ENCODE data around the gene CNTNAP2.
A peak's percentile ranks its signal among the peaks of the same experiment; 100 is the strongest.
"Not testable (repeated sequence)": the region's sequence is repeated elsewhere in the genome, so short reads cannot be mapped to it uniquely, and the experiment has no call there.

The CNTNAP2 gene

GRCh38 chr7:147114525-147114924, 997.9 kb downstream of the CNTNAP2 start:
- DNase-seq = not testable (repeated sequence)

GRCh38 chr7:147136352-147136751, 1019.8 kb downstream of the CNTNAP2 start:
- no peak for DNase-seq
- no peak for ATAC-seq

More at GRCh38 chr7:147114525-147114924, 997.9 kb downstream of the CNTNAP2 start:
- ATAC-seq = not testable (repeated sequence)

GRCh38 chr7:147145194-147145593, 1028.6 kb downstream of the CNTNAP2 start:
- ATAC-seq = no peak

DNA sequence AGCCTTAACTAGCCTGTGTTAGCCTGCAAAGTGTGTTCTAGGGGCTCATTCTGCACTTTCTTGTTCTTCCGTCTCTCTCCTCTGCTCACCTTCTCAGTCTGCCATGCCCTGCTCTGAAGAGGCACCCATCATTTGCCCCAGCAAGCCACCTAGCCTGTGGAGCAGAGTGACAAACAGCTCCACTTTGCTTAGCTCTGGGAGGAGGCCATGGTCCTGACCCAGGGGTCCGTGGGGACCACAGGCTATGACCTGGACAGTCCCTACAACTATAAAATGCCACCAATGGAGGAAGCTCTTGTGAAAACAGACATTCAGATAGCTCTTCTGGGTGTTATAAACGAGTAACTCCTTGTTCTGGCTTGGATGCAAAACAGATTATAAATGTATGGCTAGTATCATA, 1029.6 kb downstream of the CNTNAP2 start:
- ATAC-seq = no peak
- DNase-seq = no peak

More at GRCh38 chr7:147145194-147145593, 1028.6 kb downstream of the CNTNAP2 start:
- DNase-seq = no peak

DNA sequence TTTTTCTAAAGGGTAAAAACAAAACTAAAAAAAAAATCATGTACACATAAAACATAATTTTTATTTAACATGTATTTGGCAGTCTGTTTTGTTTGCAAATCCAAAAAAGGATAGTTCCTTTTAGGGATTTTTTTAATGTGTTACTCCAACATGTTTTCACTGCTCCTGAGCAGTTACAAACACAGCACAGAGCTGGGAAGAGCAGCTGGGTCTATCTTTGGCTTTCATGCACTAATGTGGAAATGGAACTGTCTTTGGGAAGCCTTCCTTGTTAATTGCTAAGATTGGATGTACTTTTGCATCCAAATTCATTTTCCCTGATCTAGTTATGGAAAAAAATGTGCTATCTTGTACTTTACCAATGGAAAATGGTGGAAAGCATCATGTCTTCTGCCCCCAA, 1035.1 kb downstream of the CNTNAP2 start:
- DNase-seq (no peak), ATAC-seq (no peak)

GRCh38 chr7:147153571-147153970, 1037.0 kb downstream of the CNTNAP2 start:
- ATAC-seq (no peak), DNase-seq (no peak)

DNA sequence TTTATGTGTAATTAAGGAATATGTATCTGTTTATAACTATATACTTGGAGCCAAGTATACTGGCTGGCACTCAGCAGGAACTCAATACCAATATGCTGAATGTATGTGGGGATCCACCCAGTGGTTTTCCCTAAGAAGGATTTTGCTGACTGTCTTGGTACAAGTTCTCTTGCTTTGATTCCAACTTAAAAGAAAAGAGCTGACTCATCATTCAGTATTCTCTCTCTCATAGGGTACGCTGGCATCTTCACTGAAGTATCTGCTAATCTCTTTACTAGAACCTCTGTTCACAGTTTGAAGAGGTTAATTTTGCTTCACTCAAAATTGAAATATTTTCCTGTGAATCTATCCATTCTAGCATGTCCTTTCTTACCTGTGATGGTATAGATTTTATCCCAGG, 1044.8 kb downstream of the CNTNAP2 start:
- no peak for DNase-seq
- no peak for ATAC-seq

- no peak for ATAC-seq
- no peak for DNase-seq
Measured at GRCh38 chr7:147170341-147171012, 1053.9 kb downstream of the CNTNAP2 start.

DNA sequence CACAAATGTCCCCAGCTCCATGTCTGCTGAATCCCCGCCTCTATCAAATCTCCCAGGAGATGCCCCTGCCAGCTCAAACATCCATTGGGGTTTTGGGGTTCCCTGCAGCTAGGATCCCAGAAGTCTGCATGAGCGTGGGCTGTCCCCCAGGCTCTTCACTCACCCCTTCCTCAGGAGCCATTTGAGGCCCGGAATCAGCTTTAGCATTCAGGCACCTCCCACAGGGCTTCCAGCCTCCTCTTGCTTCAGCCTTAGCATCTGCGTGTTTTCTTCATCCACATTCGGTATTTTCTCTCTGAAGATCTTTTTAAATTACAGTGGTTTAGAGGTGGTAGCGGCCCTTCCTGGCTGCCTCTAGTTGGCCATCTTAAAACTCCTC, 1054.4 kb downstream of the CNTNAP2 start:
- no peak for ATAC-seq
- DNase-seq = no peak

GRCh38 chr7:147173883-147174282, 1057.3 kb downstream of the CNTNAP2 start:
- no peak for DNase-seq
- no peak for ATAC-seq

DNA sequence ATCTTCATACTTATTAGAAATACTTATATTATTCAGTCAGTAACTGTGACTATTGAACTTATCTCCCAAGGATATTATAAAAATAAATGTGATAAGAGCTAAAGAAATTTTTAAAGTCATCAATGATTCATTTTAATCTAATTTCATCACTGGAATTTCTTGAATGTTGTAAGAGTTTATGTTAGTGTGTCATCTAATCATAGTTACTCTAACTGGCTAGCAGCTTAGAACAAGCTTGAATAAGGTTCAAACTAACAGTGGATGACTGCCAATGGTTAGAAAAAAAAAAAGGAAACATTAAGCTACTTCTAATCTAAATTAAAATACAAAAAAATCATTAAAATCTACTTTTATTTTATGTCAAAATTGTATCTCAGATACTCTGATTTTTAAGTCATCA, 1066.3 kb downstream of the CNTNAP2 start:
- DNase-seq (no peak), ATAC-seq (no peak)

GRCh38 chr7:147183276-147183675, 1066.7 kb downstream of the CNTNAP2 start:
- no peak for DNase-seq
- no peak for ATAC-seq

GRCh38 chr7:147188467-147188866, 1071.9 kb downstream of the CNTNAP2 start:
- DNase-seq (no peak), ATAC-seq (no peak)

GRCh38 chr7:147193476-147193875, 1076.9 kb downstream of the CNTNAP2 start:
- ATAC-seq (no peak), DNase-seq (no peak)

- ATAC-seq (no peak), DNase-seq (no peak)
Measured at GRCh38 chr7:147196481-147196880, 1079.9 kb downstream of the CNTNAP2 start.

- ATAC-seq (no peak), DNase-seq (no peak)
Measured at GRCh38 chr7:147197006-147197405, 1080.4 kb downstream of the CNTNAP2 start.

DNA sequence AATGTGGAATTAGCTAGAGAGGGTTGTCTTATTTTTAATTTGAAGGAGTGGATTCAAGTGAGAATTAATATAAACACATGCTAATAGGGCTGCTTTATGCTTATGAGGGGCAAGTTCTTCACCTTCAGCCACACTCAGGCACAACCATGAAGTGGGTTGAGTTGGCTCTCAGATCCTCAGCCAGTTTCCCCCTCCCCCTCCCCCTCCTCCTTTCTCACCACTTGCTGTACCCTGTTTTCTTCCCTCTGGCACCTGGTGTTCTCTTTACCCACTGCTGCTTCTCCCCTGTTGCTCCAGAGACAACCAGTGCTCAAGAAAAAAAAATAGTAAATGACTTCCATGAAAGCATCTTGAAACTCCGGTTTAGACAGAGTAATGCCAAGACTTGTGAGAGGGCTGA, 1083.3 kb downstream of the CNTNAP2 start:
- DNase-seq (no peak), ATAC-seq (no peak)

DNA sequence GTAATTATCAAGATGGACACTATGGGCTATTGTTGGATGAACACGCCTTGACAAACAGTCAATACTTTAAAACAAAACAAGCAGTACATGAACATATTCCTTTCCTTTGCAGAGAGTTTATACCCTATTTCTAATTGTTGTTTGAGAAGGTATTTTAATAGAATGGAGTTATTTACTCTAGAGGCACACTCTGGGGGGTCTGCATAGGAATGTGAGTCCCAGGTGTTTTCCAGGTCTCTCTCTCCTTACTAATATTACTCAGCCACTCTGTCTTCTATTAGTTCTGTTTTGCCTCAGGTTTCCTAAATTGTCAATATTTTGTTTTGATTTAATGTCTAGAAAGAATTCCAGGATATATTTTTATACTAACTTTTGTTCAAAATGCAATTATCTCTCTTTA, 1091.4 kb downstream of the CNTNAP2 start:
- no peak for DNase-seq
- ATAC-seq = no peak

GRCh38 chr7:147231275-147231674, 1114.7 kb downstream of the CNTNAP2 start:
- ATAC-seq (no peak), DNase-seq (no peak)

- ATAC-seq (no peak), DNase-seq (no peak)
Measured at GRCh38 chr7:147235645-147236382, 1119.2 kb downstream of the CNTNAP2 start.

- DNase-seq (no peak), ATAC-seq (no peak)
Measured at GRCh38 chr7:147240468-147240867, 1123.9 kb downstream of the CNTNAP2 start.

- peak; percentile 15 for DNase-seq
Measured at GRCh38 chr7:147245274-147245673, 1128.7 kb downstream of the CNTNAP2 start.

DNA sequence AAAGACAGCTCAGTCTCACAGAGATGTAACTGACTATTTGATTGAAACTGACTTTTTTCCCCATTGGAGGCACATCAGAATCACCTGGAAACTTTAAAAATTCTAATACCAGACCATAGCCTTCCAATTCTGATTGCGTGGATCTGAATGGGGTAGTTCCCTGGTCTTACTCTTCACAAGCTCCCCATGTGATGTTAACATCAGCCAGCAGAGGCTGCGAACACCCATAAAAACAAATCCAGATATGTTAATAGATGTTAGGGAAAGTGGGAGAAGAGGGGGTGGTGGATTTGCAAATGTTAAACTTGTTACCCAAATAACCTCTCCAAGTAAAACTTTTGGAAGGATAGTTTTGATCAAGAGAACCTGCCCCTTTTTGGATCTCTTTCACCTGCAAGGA, 1133.4 kb downstream of the CNTNAP2 start:
- ATAC-seq (no peak), DNase-seq (no peak)

More at GRCh38 chr7:147245274-147245673, 1128.7 kb downstream of the CNTNAP2 start:
- ATAC-seq = no peak
